Mucosa of descending colon (tissue), 3 donors: ENCODE data around the gene UNC13C. TPM values are rescaled to one million over a fixed set of nuclear protein-coding genes. Genes with fewer than 3 reads are reported as not detected.

Experiments used
- ATAC-seq: fragments of 200-7000 bp; cut with Tn5 transposase; one replicate; pipeline ENCODE4 v1.9.1; 2020; ENCODE audit warnings: mild to moderate bottlenecking, moderate library complexity
- DNase-seq, 3 donors: peaks; one replicate each; pipeline ENCODE4 v3.0.0-alpha.2; 2020
- H3K36me3 ChIP-seq: fragments of 200-600 bp; one replicate; pipeline ENCODE4 v1.8.0; 2021; ENCODE audit warnings: low read depth, mild to moderate bottlenecking
- H3K4me1 ChIP-seq: fragments of 200-600 bp; one replicate; pipeline ENCODE4 v1.8.0; 2021; ENCODE audit warnings: low read depth, mild to moderate bottlenecking
- H3K4me3 ChIP-seq: fragments of 200-600 bp; one replicate; pipeline ENCODE4 v1.8.0; 2021; ENCODE audit warnings: mild to moderate bottlenecking
- H3K9me3 ChIP-seq: fragments of 200-600 bp; one replicate; pipeline ENCODE4 v1.8.0; 2021; ENCODE audit warnings: mild to moderate bottlenecking
- CTCF ChIP-seq: fragments of 200-600 bp; IDR thresholded peaks from one replicate; pipeline ENCODE4 v1.8.0; 2022; ENCODE audit warnings: antibody characterized with exemption, mild to moderate bottlenecking
- intact Hi-C, 2 donors: fragments of 100-400 bp; cut with DNase I in 1 of 2; cut with micrococcal nuclease in 1 of 2; formaldehyde crosslinking; loops; one replicate each; pipeline versions ENCODE4 v1.11.0 to v1.11.1; 2022; cut with DNase I, micrococcal nuclease
- total RNA-seq, 3 donors: library from RNA; stranded (reverse); fragmentation: NEBNext Ultra II Directional in 2 of 3; extraction: Animal tissue kit (Norgen Biotek cat#: 25700) in 2 of 3; gene quantifications; one replicate each; pipeline versions ENCODE4 v1.2.1 to v1.2.4, GENCODE V29; 2021 to 2023
- donor health status: DM: no; HTN: no; CAD: no; lungs with moderate emphysema.
- donor health status: DM: no; HTN: no; CAD: no.
- donor health status: DM: no; HTN: yes; CAD: no.

Gene UNC13C
- total RNA-seq, 3 donors from 2014 or later = 0.06 to 1.9 (median 0.12) TPM

GRCh38 chr15:54304321-54304720 is 326.1 kb downstream of the UNC13C start:
- Histone ChIP-seq H3K4me1 (no peaks in the 10 kb centered on the region), H3K36me3 (no peaks in the 10 kb centered on the region), H3K9me3 (no peaks in the 10 kb centered on the region), H3K4me3 (no peak overlapping the region)
- intact Hi-C loops = no loop called here
- TF ChIP-seq CTCF = no peak
- no peak for ATAC-seq
- no peak for DNase-seq

- intact Hi-C loops = no loop called here
- no peak for TF ChIP-seq CTCF
- Histone ChIP-seq H3K9me3 (no peaks in the 10 kb centered on the region), H3K36me3 (no peaks in the 10 kb centered on the region), H3K4me3 (no peak overlapping the region), H3K4me1 (no peaks in the 10 kb centered on the region)
- no peak for ATAC-seq
- no peak for DNase-seq
Measured at GRCh38 chr15:54305138-54305537, 326.9 kb downstream of the UNC13C start.

- DNase-seq = no peak
- Histone ChIP-seq H3K4me1 (no peaks in the 10 kb centered on the region), H3K4me3 (no peak overlapping the region), H3K9me3 (no peaks in the 10 kb centered on the region), H3K36me3 (no peaks in the 10 kb centered on the region)
- TF ChIP-seq CTCF = no peak
- no peak for ATAC-seq
- intact Hi-C loops = no loop called here
Measured at GRCh38 chr15:54307252-54307902, 329.1 kb downstream of the UNC13C start.

- TF ChIP-seq CTCF = no peak
- no peak for ATAC-seq
- intact Hi-C loops = no loop called here
Measured at GRCh38 chr15:54307926-54308325, 329.7 kb downstream of the UNC13C start.

GRCh38 chr15:54312528-54312927 is 334.3 kb downstream of the UNC13C start:
- H3K9me3 ChIP-seq = no peaks in the 10 kb centered on the region
- ATAC-seq = no peak
- intact Hi-C loops = no loop called here
- H3K4me3 ChIP-seq = no peak overlapping the region
- no peak for TF ChIP-seq CTCF
- no peak for DNase-seq
- H3K4me1 ChIP-seq = no peaks in the 10 kb centered on the region
- H3K36me3 ChIP-seq = no peaks in the 10 kb centered on the region

More at GRCh38 chr15:54307926-54308325, 329.7 kb downstream of the UNC13C start:
- H3K4me1 ChIP-seq = no peaks in the 10 kb centered on the region
- H3K9me3 ChIP-seq = no peaks in the 10 kb centered on the region
- no peak overlapping the region for H3K4me3 ChIP-seq
- no peak for DNase-seq
- H3K36me3 ChIP-seq = no peaks in the 10 kb centered on the region

GRCh38 chr15:54321426-54321825 is 343.2 kb downstream of the UNC13C start:
- no peak for DNase-seq
- H3K4me1 ChIP-seq = no peaks in the 10 kb centered on the region
- no peak for TF ChIP-seq CTCF
- no peak overlapping the region for H3K4me3 ChIP-seq
- H3K9me3 ChIP-seq = no peaks in the 10 kb centered on the region
- no peak for ATAC-seq
- H3K36me3 ChIP-seq = no peaks in the 10 kb centered on the region
- intact Hi-C loops = no loop called here
